OCI-LY3 (cell line): ENCODE results near the gene TANC1.

ENCODE experiments used
- H2AFZ ChIP-seq: fragments of 200-600, 300-600 bp; shearing (Covaris generic); 2 replicates; pipeline ENCODE4 v1.6.0; 2014; ENCODE audit warnings: antibody characterized with exemption, low read depth, low read length
- H3K27ac ChIP-seq: fragments of 200-600, 300-600 bp; sonication (generic); 2 replicates; pipeline ENCODE4 v1.5.1; 2014; ENCODE audit warnings: mild to moderate bottlenecking, low read length, moderate library complexity, mixed read lengths
- H3K27me3 ChIP-seq: fragments of 200-600, 300-600 bp; sonication (generic); 2 replicates; pipeline ENCODE4 v1.6.1; 2014; ENCODE audit warnings: low read depth, low read length, mixed read lengths
- H3K36me3 ChIP-seq: fragments of 200-600, 300-600 bp; sonication (generic); replicated peaks from 2 replicates; pipeline ENCODE3; 2014; ENCODE audit warnings: low read depth, low read length, mixed read lengths
- H3K4me1 ChIP-seq: fragments of 300-600, 200-600 bp; sonication (generic); 2 replicates; pipeline ENCODE4 v1.6.1; 2014; ENCODE audit warnings: low read length, mixed read lengths
- H3K4me2 ChIP-seq: fragments of 200-600, 300-600 bp; sonication (generic); 2 replicates; pipeline ENCODE4 v1.6.1; 2014; ENCODE audit warnings: low read length, mixed read lengths
- H3K4me3 ChIP-seq: fragments of 300-600, 200-600 bp; sonication (generic); 2 replicates; pipeline ENCODE4 v1.5.1; 2014; ENCODE audit warnings: antibody characterized with exemption, mild to moderate bottlenecking, low read length, moderate library complexity
- H3K79me2 ChIP-seq: fragments of 300-600, 200-600 bp; shearing (Covaris generic); 2 replicates; pipeline ENCODE4 v1.6.1; 2014; ENCODE audit warnings: mild to moderate bottlenecking, low read length, mixed read lengths
- H3K9ac ChIP-seq: fragments of 300-600, 200-600 bp; shearing (Covaris generic); 2 replicates; pipeline ENCODE4 v1.6.0; 2014; ENCODE audit warnings: mild to moderate bottlenecking, low read length, moderate library complexity
- H3K9me3 ChIP-seq: fragments of 200-600, 300-600 bp; shearing (Covaris generic); 2 replicates; pipeline ENCODE4 v1.6.1; 2014; ENCODE audit warnings: low read length, mixed read lengths; ENCODE audit not compliant: insufficient read depth
- H4K20me1 ChIP-seq: fragments of 200-600, 300-600 bp; sonication (generic); 2 replicates; pipeline ENCODE4 v1.6.1; 2016; ENCODE audit warnings: low read length, mixed read lengths; ENCODE audit not compliant: insufficient read depth
- CTCF ChIP-seq: fragments of 200-600, 300-600 bp; sonication (generic); IDR thresholded peaks from 2 replicates; pipeline ENCODE4 v1.5.1; 2014; ENCODE audit warnings: antibody characterized with exemption, low read length, low read depth
- EZH2phosphoT487 ChIP-seq: fragments of 200-600 bp; shearing (Covaris generic); IDR thresholded peaks from 2 replicates; pipeline ENCODE4 v1.6.1; 2018; ENCODE audit warnings: antibody characterized with exemption, mixed run types, low read depth

Gene TANC1

GRCh38 chr2:158993721-158994587 is 25.5 kb downstream of the TANC1 start:
- no peaks in the 10 kb centered on the region for H3K79me2 ChIP-seq
- H4K20me1 ChIP-seq: no peaks in the 10 kb centered on the region
- peaks cover 11% of the 10 kb centered on the region for H3K4me1 ChIP-seq
- H3K36me3 ChIP-seq: no peaks in the 10 kb centered on the region
- H3K27me3 ChIP-seq: no peaks in the 10 kb centered on the region
- H3K27ac ChIP-seq: no peak overlapping the region
- H3K9ac ChIP-seq: no peak overlapping the region
- no peak overlapping the region for H2AFZ ChIP-seq
- H3K9me3 ChIP-seq: no peaks in the 10 kb centered on the region
- TF ChIP-seq EZH2phosphoT487 (no peak), CTCF (no peak)
- H3K4me3 ChIP-seq: no peak overlapping the region
- no peak overlapping the region for H3K4me2 ChIP-seq

GRCh38 chr2:158994920-158995676 is 26.7 kb downstream of the TANC1 start:
- Histone ChIP-seq H3K4me3 (no peak overlapping the region), H3K9me3 (no peaks in the 10 kb centered on the region), H3K9ac (no peak overlapping the region), H4K20me1 (no peaks in the 10 kb centered on the region), H3K27ac (no peak overlapping the region), H3K79me2 (no peaks in the 10 kb centered on the region), H2AFZ (no peak overlapping the region), H3K4me2 (peak overlapping the region; percentile 1; the same call in 1 of the 2 replicates), H3K36me3 (no peaks in the 10 kb centered on the region), H3K27me3 (no peaks in the 10 kb centered on the region), H3K4me1 (peaks cover 14% of the 10 kb centered on the region)
- TF ChIP-seq CTCF: no peak
- TF ChIP-seq EZH2phosphoT487: no peak

- TF ChIP-seq CTCF: no peak
- no peak for TF ChIP-seq EZH2phosphoT487
- Histone ChIP-seq H3K9me3 (no peaks in the 10 kb centered on the region), H3K4me1 (peaks cover 14% of the 10 kb centered on the region), H3K79me2 (no peaks in the 10 kb centered on the region), H2AFZ (no peak overlapping the region), H3K4me3 (no peak overlapping the region), H4K20me1 (no peaks in the 10 kb centered on the region), H3K27ac (no peak overlapping the region), H3K4me2 (no peak overlapping the region), H3K27me3 (no peaks in the 10 kb centered on the region), H3K36me3 (no peaks in the 10 kb centered on the region), H3K9ac (no peak overlapping the region)
These were observed 27.2 kb downstream of the TANC1 start for GRCh38 chr2:158995677-158996049.

- no peaks in the 10 kb centered on the region for H4K20me1 ChIP-seq
- no peak overlapping the region for H3K9ac ChIP-seq
- H3K36me3 ChIP-seq: no peaks in the 10 kb centered on the region
- no peak overlapping the region for H3K27ac ChIP-seq
- no peak overlapping the region for H3K4me2 ChIP-seq
- no peaks in the 10 kb centered on the region for H3K79me2 ChIP-seq
- H3K27me3 ChIP-seq: no peaks in the 10 kb centered on the region
- peaks cover 14% of the 10 kb centered on the region for H3K4me1 ChIP-seq
- no peak for TF ChIP-seq EZH2phosphoT487
- TF ChIP-seq CTCF: peak; percentile 34; the same call in 1 of the 2 replicates
- H3K9me3 ChIP-seq: no peaks in the 10 kb centered on the region
- no peak overlapping the region for H3K4me3 ChIP-seq
- H2AFZ ChIP-seq: no peak overlapping the region
These were observed 28.0 kb downstream of the TANC1 start for GRCh38 chr2:158996378-158996993.
